ENCODE data around the gene TRIP13.

TRIP13 gene

GRCh38 chr5:959581-960531 is 67.2 kb downstream of the TRIP13 start:
- TF ChIP-seq SUZ12 (IDR thresholded peaks at IDR 0.05; ENCODE audit: extremely low read depth, insufficient read depth, insufficient read length) (no peak), YY1 (IDR thresholded peaks at IDR 0.05; ENCODE audit: insufficient read depth, insufficient read length) (no peak), ZNF274 (IDR thresholded peaks at IDR 0.05; ENCODE audit: low read depth, low read length) (no peak)
- DNase-seq (ENCODE audit: low read depth, low spot score) = no peak
- Histone ChIP-seq H3K4me1 (ENCODE audit: insufficient read depth, insufficient read length) (peaks cover 1% of the 10 kb centered on the region), H3K9ac (ENCODE audit: insufficient read length, low read depth) (no peak overlapping the region), H3K9me3 (ENCODE audit: insufficient read depth, low read length) (no peaks in the 10 kb centered on the region), H3K27me3 (ENCODE audit: insufficient read depth, insufficient read length) (no peaks in the 10 kb centered on the region), H3K4me3 (ENCODE audit: insufficient read length, low read depth) (no peak overlapping the region), H3K36me3 (ENCODE audit: insufficient read depth, insufficient read length, low read length) (no peaks in the 10 kb centered on the region)

GRCh38 chr5:960551-960950 is 67.9 kb downstream of the TRIP13 start:
- TF ChIP-seq ZNF274 (IDR thresholded peaks at IDR 0.05; ENCODE audit: low read depth, low read length) (no peak), YY1 (IDR thresholded peaks at IDR 0.05; ENCODE audit: insufficient read depth, insufficient read length) (no peak), SUZ12 (IDR thresholded peaks at IDR 0.05; ENCODE audit: extremely low read depth, insufficient read depth, insufficient read length) (no peak)
- Histone ChIP-seq H3K9me3 (ENCODE audit: insufficient read depth, low read length) (no peaks in the 10 kb centered on the region), H3K27me3 (ENCODE audit: insufficient read depth, insufficient read length) (no peaks in the 10 kb centered on the region), H3K4me3 (ENCODE audit: insufficient read length, low read depth) (no peak overlapping the region), H3K36me3 (ENCODE audit: insufficient read depth, insufficient read length, low read length) (no peaks in the 10 kb centered on the region), H3K9ac (ENCODE audit: insufficient read length, low read depth) (no peak overlapping the region), H3K4me1 (ENCODE audit: insufficient read depth, insufficient read length) (peaks cover 1% of the 10 kb centered on the region)
- DNase-seq (ENCODE audit: low read depth, low spot score) = no peak

- TF ChIP-seq YY1 (IDR thresholded peaks at IDR 0.05; ENCODE audit: insufficient read depth, insufficient read length) (no peak), ZNF274 (IDR thresholded peaks at IDR 0.05; ENCODE audit: low read depth, low read length) (no peak), SUZ12 (IDR thresholded peaks at IDR 0.05; ENCODE audit: extremely low read depth, insufficient read depth, insufficient read length) (no peak)
- H3K9ac ChIP-seq (ENCODE audit: insufficient read length, low read depth) = no peak overlapping the region
- H3K27me3 ChIP-seq (ENCODE audit: insufficient read depth, insufficient read length) = no peaks in the 10 kb centered on the region
- DNase-seq (ENCODE audit: low read depth, low spot score) = no peak
- no peak overlapping the region for H3K4me3 ChIP-seq (ENCODE audit: insufficient read length, low read depth)
- no peaks in the 10 kb centered on the region for H3K9me3 ChIP-seq (ENCODE audit: insufficient read depth, low read length)
- H3K4me1 ChIP-seq (ENCODE audit: insufficient read depth, insufficient read length) = peaks cover 1% of the 10 kb centered on the region
- H3K36me3 ChIP-seq (ENCODE audit: insufficient read depth, insufficient read length, low read length) = no peaks in the 10 kb centered on the region
These were observed 68.5 kb downstream of the TRIP13 start for GRCh38 chr5:961002-961710.

GRCh38 chr5:961711-962240 is 69.1 kb downstream of the TRIP13 start:
- no peak for TF ChIP-seq YY1 (IDR thresholded peaks at IDR 0.05; ENCODE audit: insufficient read depth, insufficient read length)
- Histone ChIP-seq H3K4me3 (ENCODE audit: insufficient read length, low read depth) (no peak overlapping the region), H3K9ac (ENCODE audit: insufficient read length, low read depth) (no peak overlapping the region), H3K9me3 (ENCODE audit: insufficient read depth, low read length) (no peaks in the 10 kb centered on the region), H3K4me1 (ENCODE audit: insufficient read depth, insufficient read length) (peaks cover 1% of the 10 kb centered on the region), H3K27me3 (ENCODE audit: insufficient read depth, insufficient read length) (no peaks in the 10 kb centered on the region), H3K36me3 (ENCODE audit: insufficient read depth, insufficient read length, low read length) (no peaks in the 10 kb centered on the region)
- DNase-seq (ENCODE audit: low read depth, low spot score) = no peak

- Histone ChIP-seq H3K9ac (ENCODE audit: insufficient read length, low read depth) (no peak overlapping the region), H3K27me3 (ENCODE audit: insufficient read depth, insufficient read length) (no peaks in the 10 kb centered on the region), H3K4me1 (ENCODE audit: insufficient read depth, insufficient read length) (no peaks in the 10 kb centered on the region), H3K4me3 (ENCODE audit: insufficient read length, low read depth) (no peak overlapping the region), H3K36me3 (ENCODE audit: insufficient read depth, insufficient read length, low read length) (no peaks in the 10 kb centered on the region), H3K9me3 (ENCODE audit: insufficient read depth, low read length) (no peaks in the 10 kb centered on the region)
- TF ChIP-seq SUZ12 (IDR thresholded peaks at IDR 0.05; ENCODE audit: extremely low read depth, insufficient read depth, insufficient read length) = no peak
- DNase-seq (ENCODE audit: low read depth, low spot score) = no peak
These were observed 69.7 kb downstream of the TRIP13 start for GRCh38 chr5:962386-962785.

GRCh38 chr5:962801-963200 is 70.1 kb downstream of the TRIP13 start:
- Histone ChIP-seq H3K4me3 (ENCODE audit: insufficient read length, low read depth) (no peak overlapping the region), H3K4me1 (ENCODE audit: insufficient read depth, insufficient read length) (no peaks in the 10 kb centered on the region), H3K27me3 (ENCODE audit: insufficient read depth, insufficient read length) (no peaks in the 10 kb centered on the region), H3K36me3 (ENCODE audit: insufficient read depth, insufficient read length, low read length) (no peaks in the 10 kb centered on the region), H3K9me3 (ENCODE audit: insufficient read depth, low read length) (no peaks in the 10 kb centered on the region), H3K9ac (ENCODE audit: insufficient read length, low read depth) (no peak overlapping the region)
- TF ChIP-seq SUZ12 (IDR thresholded peaks at IDR 0.05; ENCODE audit: extremely low read depth, insufficient read depth, insufficient read length) = no peak
- TF ChIP-seq ZNF274 (IDR thresholded peaks at IDR 0.05; ENCODE audit: low read depth, low read length) = no peak
- no peak for TF ChIP-seq YY1 (IDR thresholded peaks at IDR 0.05; ENCODE audit: insufficient read depth, insufficient read length)
- DNase-seq (ENCODE audit: low read depth, low spot score) = no peak

GRCh38 chr5:963310-963672 is 70.6 kb downstream of the TRIP13 start:
- no peak overlapping the region for H3K4me3 ChIP-seq (ENCODE audit: insufficient read length, low read depth)
- H3K27me3 ChIP-seq (ENCODE audit: insufficient read depth, insufficient read length) = no peaks in the 10 kb centered on the region
- TF ChIP-seq SUZ12 (IDR thresholded peaks at IDR 0.05; ENCODE audit: extremely low read depth, insufficient read depth, insufficient read length) (no peak), YY1 (IDR thresholded peaks at IDR 0.05; ENCODE audit: insufficient read depth, insufficient read length) (no peak), ZNF274 (IDR thresholded peaks at IDR 0.05; ENCODE audit: low read depth, low read length) (no peak)
- H3K9ac ChIP-seq (ENCODE audit: insufficient read length, low read depth) = no peak overlapping the region
- no peaks in the 10 kb centered on the region for H3K4me1 ChIP-seq (ENCODE audit: insufficient read depth, insufficient read length)
- no peak for DNase-seq (ENCODE audit: low read depth, low spot score)
- H3K36me3 ChIP-seq (ENCODE audit: insufficient read depth, insufficient read length, low read length) = no peaks in the 10 kb centered on the region
- no peaks in the 10 kb centered on the region for H3K9me3 ChIP-seq (ENCODE audit: insufficient read depth, low read length)

All from NT2/D1 (cell line).